PFSK-1 (cell line): ENCODE results near the gene DENR.

Source experiments
- FOXP2 ChIP-seq: optimal IDR thresholded peaks from 2 replicates; pipeline ENCODE3; 2011; ENCODE audit warnings: borderline replicate concordance, control low read depth, inconsistent platforms; ENCODE audit not compliant: insufficient read depth; ENCODE audit errors: extremely low read length, extremely low read depth
- POLR2AphosphoS5 ChIP-seq: IDR thresholded peaks from 2 replicates; pipeline ENCODE4 v1.6.1; 2012; ENCODE audit warnings: low read depth, mild to moderate bottlenecking, control low read depth, low read length, moderate library complexity
- REST ChIP-seq, 2 experiments: IDR thresholded peaks; 2 replicates each; pipeline versions ENCODE4 v1.6.1 to v1.8.0; 2011 to 2012; ENCODE audit warnings: low read depth in 2 of 2, low read length in 2 of 2, control low read depth in 1 of 2, inconsistent platforms in 1 of 2, mild to moderate bottlenecking in 1 of 2, moderate library complexity in 1 of 2; ENCODE audit not compliant: insufficient read depth in 1 of 2
- SIN3A ChIP-seq: IDR thresholded peaks from 2 replicates; pipeline ENCODE4 v1.6.1; 2012; ENCODE audit warnings: mild to moderate bottlenecking, low read length, moderate library complexity, borderline replicate concordance; ENCODE audit not compliant: insufficient read depth
- TAF1 ChIP-seq: IDR thresholded peaks from 2 replicates; pipeline ENCODE4 v1.6.1; 2012; ENCODE audit warnings: low read length, control low read depth, borderline replicate concordance; ENCODE audit not compliant: insufficient read depth

GRCh38 chr12:122740351-122740750 lies 12.3 kb upstream of the DENR start:
- TF ChIP-seq REST (IDR thresholded peaks at IDR 0.05; ENCODE audit: insufficient read depth in 1 of 2, low read depth in 2 of 2, low read length in 2 of 2), result no peak
- TF ChIP-seq TAF1, result no peak
- TF ChIP-seq POLR2AphosphoS5, result no peak
- no peak for TF ChIP-seq SIN3A
- no peak for TF ChIP-seq FOXP2
